Aortic smooth muscle cell (primary cell): ENCODE measurements around the gene CCN5. TPM values are rescaled to one million over a fixed set of nuclear protein-coding genes. Genes with fewer than 3 reads are reported as not detected.

Source experiments
- total RNA-seq: library from RNA; depleted of rRNA; stranded (reverse); fragments of >200 nt; gene quantifications from 2 replicates; pipeline ENCODE4 v1.2.3, GENCODE V29; 2014

CCN5 gene
- total RNA-seq: 0.40 and 0.93 TPM in 2 replicates

GRCh38 chr20:44714701-44715498 lies at the start of gene CCN5:
TSS of gene CCN5 (plus strand) at chr20:44715369. CDS start at chr20:44715391, 22 bp downstream.

GRCh38 chr20:44745598-44746366 lies 30.6 kb downstream of the CCN5 start, which contains the start of gene KCNK15:
TSS of gene KCNK15 (plus strand) at chr20:44745865. CDS start at chr20:44745911, 46 bp downstream.

Other genes with a start within 250 kb of the CCN5 start
- gene TTPAL, start 239.5 kb upstream of the CCN5 start, total RNA-seq: 6.6 and 7.3 TPM in 2 replicates
- gene SERINC3, start 193.3 kb upstream of the CCN5 start, total RNA-seq: 185 and 230 TPM in 2 replicates
- 135 and 149 TPM in 2 replicates for gene PKIG, start 132.8 kb upstream of the CCN5 start, total RNA-seq
- gene ADA, start 63.7 kb upstream of the CCN5 start, total RNA-seq: 0.99 and 2.2 TPM in 2 replicates
- gene KCNK15, start 30.5 kb downstream of the CCN5 start, total RNA-seq: 0.26 and 0.37 TPM in 2 replicates
- gene RIMS4, start 95.2 kb downstream of the CCN5 start, total RNA-seq: 0.06 TPM in 1 of 2 replicates, not detected in the other
- gene YWHAB, start 170.3 kb downstream of the CCN5 start, total RNA-seq: 86.3 and 101 TPM in 2 replicates
- 4.9 and 7.1 TPM in 2 replicates for gene PABPC1L, start 194.7 kb downstream of the CCN5 start, total RNA-seq
- 16.5 and 23.6 TPM in 2 replicates for gene TOMM34, start 245.0 kb downstream of the CCN5 start, total RNA-seq